Fibroblast of pulmonary artery (primary cell): ENCODE data around the gene RAB3C.
A peak's percentile ranks its signal among the peaks of the same experiment; 100 is the strongest.

ENCODE experiments used
- DNase-seq: peaks from one replicate; pipeline ENCODE4 v3.0.0-alpha.2; 2010; ENCODE audit warnings: low read depth
- H3K4me3 ChIP-seq: replicated peaks from 2 replicates; pipeline ENCODE4 v1.5.1; 2011; ENCODE audit warnings: low read depth, mild to moderate bottlenecking, control low read depth, low read length, moderate library complexity
- TF ChIP-seq, protein P1 (sequence below): IDR thresholded peaks from 2 replicates; pipeline ENCODE4 v1.5.1; 2011; ENCODE audit warnings: mild to moderate bottlenecking, control low read depth, low read length, inconsistent platforms; ENCODE audit errors: missing control alignments

RAB3C gene

GRCh38 chr5:58754250-58754649 is 171.4 kb downstream of the RAB3C start:
- TF ChIP-seq, protein P1, sequence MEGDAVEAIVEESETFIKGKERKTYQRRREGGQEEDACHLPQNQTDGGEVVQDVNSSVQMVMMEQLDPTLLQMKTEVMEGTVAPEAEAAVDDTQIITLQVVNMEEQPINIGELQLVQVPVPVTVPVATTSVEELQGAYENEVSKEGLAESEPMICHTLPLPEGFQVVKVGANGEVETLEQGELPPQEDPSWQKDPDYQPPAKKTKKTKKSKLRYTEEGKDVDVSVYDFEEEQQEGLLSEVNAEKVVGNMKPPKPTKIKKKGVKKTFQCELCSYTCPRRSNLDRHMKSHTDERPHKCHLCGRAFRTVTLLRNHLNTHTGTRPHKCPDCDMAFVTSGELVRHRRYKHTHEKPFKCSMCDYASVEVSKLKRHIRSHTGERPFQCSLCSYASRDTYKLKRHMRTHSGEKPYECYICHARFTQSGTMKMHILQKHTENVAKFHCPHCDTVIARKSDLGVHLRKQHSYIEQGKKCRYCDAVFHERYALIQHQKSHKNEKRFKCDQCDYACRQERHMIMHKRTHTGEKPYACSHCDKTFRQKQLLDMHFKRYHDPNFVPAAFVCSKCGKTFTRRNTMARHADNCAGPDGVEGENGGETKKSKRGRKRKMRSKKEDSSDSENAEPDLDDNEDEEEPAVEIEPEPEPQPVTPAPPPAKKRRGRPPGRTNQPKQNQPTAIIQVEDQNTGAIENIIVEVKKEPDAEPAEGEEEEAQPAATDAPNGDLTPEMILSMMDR, result no peak
- DNase-seq, result no peak
- H3K4me3 ChIP-seq, result no peak overlapping the region

GRCh38 chr5:58755397-58755796 is 172.5 kb downstream of the RAB3C start:
- H3K4me3 ChIP-seq, result no peak overlapping the region
- no peak for DNase-seq
- TF ChIP-seq, protein P1, result no peak

- DNase-seq, result peak; percentile 17
- TF ChIP-seq, protein P1, result no peak
- peak overlapping the region; percentile 37 for H3K4me3 ChIP-seq
Measured at GRCh38 chr5:58759745-58760144, 176.9 kb downstream of the RAB3C start.

DNA sequence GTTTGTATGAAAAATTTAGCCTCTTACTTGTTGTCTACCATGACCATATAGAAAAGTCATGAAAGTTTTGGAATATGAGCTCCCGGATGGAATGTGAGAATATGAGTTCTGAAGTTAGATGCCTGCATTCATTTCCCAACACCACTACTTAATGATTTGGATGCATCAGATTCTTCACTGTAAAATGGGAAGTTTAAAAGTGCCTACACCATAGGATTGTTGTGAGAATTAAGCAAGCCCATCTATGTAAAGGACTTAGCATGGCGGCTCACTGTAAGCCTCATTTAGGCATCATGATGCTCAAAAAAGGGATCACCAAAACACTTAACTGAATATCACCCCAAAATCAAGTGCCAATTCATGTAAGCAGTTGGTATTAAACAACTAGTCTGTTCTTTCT is 177.3 kb downstream of the RAB3C start:
- TF ChIP-seq, protein P1, result no peak
- no peak for DNase-seq
- H3K4me3 ChIP-seq, result no peak overlapping the region

DNA sequence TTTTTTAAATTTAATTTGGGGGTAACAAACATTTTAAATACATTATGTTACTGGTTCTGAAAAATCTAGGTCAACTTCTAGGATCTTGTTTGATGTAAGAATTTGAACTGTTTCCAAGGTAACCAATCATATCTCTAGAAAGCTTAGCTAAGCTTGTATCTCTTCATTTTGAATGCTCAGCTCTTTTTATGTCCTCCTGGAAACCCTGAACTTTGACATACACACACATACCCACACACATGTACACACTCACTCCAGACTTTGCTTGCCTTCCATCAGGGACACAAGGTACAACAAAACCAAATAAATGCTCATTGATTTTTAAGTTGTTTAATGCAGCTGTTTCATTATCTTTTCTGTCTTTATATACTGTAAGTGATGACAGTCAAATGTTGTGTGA is 178.5 kb downstream of the RAB3C start:
- TF ChIP-seq, protein P1, result no peak
- no peak for DNase-seq
- no peak overlapping the region for H3K4me3 ChIP-seq

DNA sequence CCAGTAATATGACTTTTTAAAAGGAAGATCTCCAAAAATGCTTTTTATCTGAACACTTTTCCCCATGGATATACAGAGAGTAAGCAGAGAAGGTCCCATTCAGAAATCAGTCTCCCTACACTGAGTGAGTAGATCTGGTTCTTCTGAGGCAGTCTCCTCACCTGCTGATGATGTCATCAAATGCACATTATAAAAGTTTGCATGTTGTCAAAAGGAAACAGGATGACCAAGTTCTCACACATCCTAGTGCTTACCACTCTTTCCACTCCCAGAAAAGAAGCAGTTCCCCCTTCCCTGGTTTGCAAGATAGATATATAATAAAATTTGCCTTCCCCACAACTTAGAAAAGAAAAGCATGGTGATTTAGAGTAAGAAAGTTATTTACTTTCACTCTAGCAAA is 180.5 kb downstream of the RAB3C start:
- TF ChIP-seq, protein P1, result no peak
- H3K4me3 ChIP-seq, result no peak overlapping the region
- no peak for DNase-seq

GRCh38 chr5:58764199-58764598 is 181.3 kb downstream of the RAB3C start:
- DNase-seq, result no peak
- no peak overlapping the region for H3K4me3 ChIP-seq
- TF ChIP-seq, protein P1, result no peak
